DOHH2 (cell line): ENCODE measurements around the gene GALNT17.

Experiments
- EZH2phosphoT487 ChIP-seq: fragments of 200-600 bp; sonication (generic); IDR thresholded peaks from 2 replicates; pipeline ENCODE4 v1.6.1; 2017; ENCODE audit warnings: borderline replicate concordance, mild to moderate bottlenecking, antibody characterized with exemption, low read length, moderate library complexity, mixed read lengths
- TF ChIP-seq, protein P1 (sequence below): fragments of 200-600 bp; sonication (generic); IDR thresholded peaks from one replicate; pipeline ENCODE4 v1.5.1; 2014; ENCODE audit warnings: antibody characterized with exemption, mild to moderate bottlenecking, low read depth, low read length; ENCODE audit not compliant: poor library complexity, severe bottlenecking

DNA sequence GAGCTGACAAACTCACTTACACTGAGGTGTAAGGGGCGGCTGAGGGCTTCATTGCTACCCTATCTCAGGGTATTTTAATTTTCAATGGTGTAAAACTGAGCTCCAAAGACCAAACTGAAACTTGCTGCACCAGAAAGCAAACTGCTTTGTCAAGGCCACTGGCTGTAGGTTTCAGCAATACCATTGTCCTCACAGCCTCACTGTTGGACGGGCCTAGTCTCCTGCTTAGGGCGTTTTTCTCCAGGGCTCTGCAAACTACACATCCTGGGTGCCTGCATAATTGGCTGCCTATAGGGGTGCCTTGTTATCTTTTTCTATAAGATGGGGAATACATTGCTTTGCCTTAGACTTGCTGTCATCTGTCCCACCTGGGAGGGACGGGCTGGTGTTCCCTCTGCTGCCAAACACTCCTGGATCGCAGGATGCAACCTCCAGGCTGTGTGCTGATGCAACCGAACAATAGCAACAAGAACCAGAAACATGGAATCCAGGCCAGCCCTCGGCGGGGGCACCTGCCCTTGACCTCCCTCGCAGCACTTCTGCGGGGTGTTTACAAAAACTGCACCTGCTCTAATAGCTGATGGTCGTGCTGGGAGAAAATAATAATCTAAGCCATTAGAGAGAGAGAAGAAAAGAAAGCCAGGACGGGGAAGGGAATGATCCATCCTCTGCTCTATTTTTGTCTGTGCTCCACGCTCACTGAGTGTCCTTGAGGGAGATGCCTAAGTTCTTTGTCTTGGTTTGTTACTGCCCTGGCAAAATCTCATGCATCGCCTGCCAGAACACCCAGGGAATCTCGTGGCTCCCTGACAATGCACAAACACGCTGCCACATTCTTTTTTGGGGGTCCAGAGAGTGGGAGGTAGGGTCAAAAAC lies 104.5 kb downstream of the GALNT17 start:
- TF ChIP-seq, protein P1, sequence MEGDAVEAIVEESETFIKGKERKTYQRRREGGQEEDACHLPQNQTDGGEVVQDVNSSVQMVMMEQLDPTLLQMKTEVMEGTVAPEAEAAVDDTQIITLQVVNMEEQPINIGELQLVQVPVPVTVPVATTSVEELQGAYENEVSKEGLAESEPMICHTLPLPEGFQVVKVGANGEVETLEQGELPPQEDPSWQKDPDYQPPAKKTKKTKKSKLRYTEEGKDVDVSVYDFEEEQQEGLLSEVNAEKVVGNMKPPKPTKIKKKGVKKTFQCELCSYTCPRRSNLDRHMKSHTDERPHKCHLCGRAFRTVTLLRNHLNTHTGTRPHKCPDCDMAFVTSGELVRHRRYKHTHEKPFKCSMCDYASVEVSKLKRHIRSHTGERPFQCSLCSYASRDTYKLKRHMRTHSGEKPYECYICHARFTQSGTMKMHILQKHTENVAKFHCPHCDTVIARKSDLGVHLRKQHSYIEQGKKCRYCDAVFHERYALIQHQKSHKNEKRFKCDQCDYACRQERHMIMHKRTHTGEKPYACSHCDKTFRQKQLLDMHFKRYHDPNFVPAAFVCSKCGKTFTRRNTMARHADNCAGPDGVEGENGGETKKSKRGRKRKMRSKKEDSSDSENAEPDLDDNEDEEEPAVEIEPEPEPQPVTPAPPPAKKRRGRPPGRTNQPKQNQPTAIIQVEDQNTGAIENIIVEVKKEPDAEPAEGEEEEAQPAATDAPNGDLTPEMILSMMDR: no peak
- no peak for TF ChIP-seq EZH2phosphoT487
